Peyer's patch (tissue), 4 donors: Measurements from ENCODE around the gene HENMT1. TPM values are rescaled to one million over a fixed set of nuclear protein-coding genes. Genes with fewer than 3 reads are reported as not detected.
"Not testable (repeated sequence)": the region's sequence is repeated elsewhere in the genome, so short reads cannot be mapped to it uniquely, and the experiment has no call there.

ENCODE experiments used
- DNase-seq, 3 donors: peaks; one replicate each; pipeline ENCODE4 v3.0.0-alpha.2; 2017 to 2019
- H3K27ac ChIP-seq, 4 donors: fragments of 200-600 bp; sonication (generic); one replicate each; pipeline ENCODE4 v1.5.1; 2016 to 2019
- H3K27me3 ChIP-seq, 2 donors: fragments of 200-600 bp; sonication (generic); one replicate each; pipeline ENCODE4 v1.5.1; 2019
- H3K36me3 ChIP-seq, 3 donors: fragments of 200-600 bp; sonication (generic); one replicate each; pipeline ENCODE4 v1.5.1; 2016 to 2019
- H3K4me1 ChIP-seq, 4 donors: fragments of 200-600 bp; sonication (generic); one replicate each; pipeline ENCODE4 v1.5.1; 2016 to 2019
- H3K4me3 ChIP-seq, 4 donors: fragments of 200-600 bp; sonication (generic); 1 replicate in 3 of 4; 2 replicates in 1 of 4; pipeline ENCODE4 v1.5.1; 2016 to 2019; ENCODE audit warnings: mild to moderate bottlenecking in 1 of 4
- H3K9me3 ChIP-seq, 4 donors: fragments of 200-600 bp; sonication (generic); one replicate each; pipeline ENCODE4 v1.5.1; 2016 to 2019; ENCODE audit warnings: mild to moderate bottlenecking in 1 of 4
- POLR2A ChIP-seq, 2 donors: fragments of 450-650 bp; IDR thresholded peaks; one replicate each; pipeline ENCODE4 v1.5.1; 2017; ENCODE audit warnings: antibody characterized with exemption in 2 of 2, mild to moderate bottlenecking in 2 of 2, moderate library complexity in 2 of 2
- total RNA-seq, 4 donors: library from RNA; depleted of rRNA; stranded (reverse); fragments of >200 nt; gene quantifications; one replicate each; pipeline ENCODE4 v1.1.0, GENCODE V29; 2016
- TF ChIP-seq, protein P1 (sequence below), 6 experiments: fragments of 450-650 bp in 4 of 6; fragments of 200-600 bp in 2 of 6; sonication (generic) in 1 of 6; IDR thresholded peaks; one replicate each; pipeline ENCODE4 v1.5.1; 2017 to 2019; ENCODE audit warnings: antibody characterized with exemption in 6 of 6, mild to moderate bottlenecking in 3 of 6, moderate library complexity in 1 of 6

HENMT1 gene
- total RNA-seq, 4 donors from 2014 or later: 2.7 to 8.3 (median 5.4) TPM

DNA sequence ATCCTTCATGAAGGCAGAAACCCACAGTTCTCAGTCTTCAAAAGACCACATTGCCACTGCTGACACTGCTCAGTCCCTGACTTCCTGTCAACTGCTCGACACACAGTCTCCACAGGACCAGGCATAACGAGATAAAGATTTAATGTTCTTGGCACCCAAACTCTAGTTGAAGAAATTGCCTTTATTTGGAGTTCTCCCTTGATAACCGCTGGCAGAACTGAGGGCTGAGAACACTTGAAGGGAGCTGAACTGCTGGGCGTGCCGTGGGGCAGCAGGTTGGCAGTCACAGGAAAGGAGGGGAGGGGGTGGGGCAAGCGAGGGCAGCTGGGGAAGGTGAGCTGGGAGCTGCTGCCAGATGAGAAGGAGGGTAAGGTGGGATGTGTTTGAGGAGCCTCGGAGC lies 15.9 kb downstream of the HENMT1 start:
- Histone ChIP-seq H3K4me3 (no peak overlapping the region), H3K4me1 (peaks cover 0 to 17% (median 7%) of the 10 kb centered on the region in 4 donors), H3K27ac (peak overlapping the region; percentile 73 to 94 (median 86)), H3K27me3 (no peaks in the 10 kb centered on the region), H3K9me3 (no peaks in the 10 kb centered on the region), H3K36me3 (no peaks in the 10 kb centered on the region)
- peak; percentile 37 to 66 (median 61) for DNase-seq
- peak in 1 of 2 donors; percentile 16 for TF ChIP-seq POLR2A (IDR thresholded peaks at IDR 0.05)
- TF ChIP-seq, protein P1, sequence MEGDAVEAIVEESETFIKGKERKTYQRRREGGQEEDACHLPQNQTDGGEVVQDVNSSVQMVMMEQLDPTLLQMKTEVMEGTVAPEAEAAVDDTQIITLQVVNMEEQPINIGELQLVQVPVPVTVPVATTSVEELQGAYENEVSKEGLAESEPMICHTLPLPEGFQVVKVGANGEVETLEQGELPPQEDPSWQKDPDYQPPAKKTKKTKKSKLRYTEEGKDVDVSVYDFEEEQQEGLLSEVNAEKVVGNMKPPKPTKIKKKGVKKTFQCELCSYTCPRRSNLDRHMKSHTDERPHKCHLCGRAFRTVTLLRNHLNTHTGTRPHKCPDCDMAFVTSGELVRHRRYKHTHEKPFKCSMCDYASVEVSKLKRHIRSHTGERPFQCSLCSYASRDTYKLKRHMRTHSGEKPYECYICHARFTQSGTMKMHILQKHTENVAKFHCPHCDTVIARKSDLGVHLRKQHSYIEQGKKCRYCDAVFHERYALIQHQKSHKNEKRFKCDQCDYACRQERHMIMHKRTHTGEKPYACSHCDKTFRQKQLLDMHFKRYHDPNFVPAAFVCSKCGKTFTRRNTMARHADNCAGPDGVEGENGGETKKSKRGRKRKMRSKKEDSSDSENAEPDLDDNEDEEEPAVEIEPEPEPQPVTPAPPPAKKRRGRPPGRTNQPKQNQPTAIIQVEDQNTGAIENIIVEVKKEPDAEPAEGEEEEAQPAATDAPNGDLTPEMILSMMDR (IDR thresholded peaks at IDR 0.05): no peak

DNA sequence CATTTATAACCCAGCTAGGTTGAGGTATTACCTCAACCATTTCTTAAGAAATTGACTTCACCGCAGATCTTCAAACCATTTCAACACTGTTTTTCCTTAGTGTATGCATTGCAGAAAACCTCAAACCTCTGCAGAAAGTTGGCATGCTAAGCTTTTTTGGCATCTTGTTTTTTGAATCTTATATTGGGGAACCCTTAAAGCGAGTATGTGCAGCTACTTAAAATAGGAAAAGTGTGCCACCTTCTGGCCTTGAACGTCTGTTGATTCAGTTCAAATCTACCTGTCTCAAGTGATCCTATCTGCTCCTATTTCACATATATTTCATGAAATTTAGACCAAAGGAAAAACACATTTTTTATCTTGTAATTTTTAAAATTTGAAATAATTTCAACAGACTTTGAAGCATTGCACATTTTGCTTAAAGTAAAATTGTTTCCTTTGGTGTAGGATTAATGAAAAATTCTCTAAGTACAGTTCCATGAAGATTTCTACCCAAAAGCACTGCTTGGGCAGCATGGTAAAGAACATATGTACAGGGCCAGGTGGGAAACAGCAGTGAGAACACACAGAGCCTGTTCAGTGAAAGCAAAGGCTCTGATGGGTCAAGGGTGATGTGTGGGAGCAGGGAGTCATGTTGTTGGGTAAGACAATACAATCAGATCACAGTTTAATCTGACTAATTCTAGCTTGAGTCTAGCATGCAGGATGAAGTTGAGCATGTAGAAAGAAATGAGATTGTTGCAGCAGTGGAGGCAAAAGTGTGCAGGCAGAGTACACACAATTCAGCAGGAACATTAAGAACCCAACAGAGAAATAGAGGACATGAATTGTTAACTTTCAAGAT lies 17.2 kb downstream of the HENMT1 start:
- Histone ChIP-seq H3K4me3 (no peak overlapping the region), H3K4me1 (peaks cover 0 to 17% (median 7%) of the 10 kb centered on the region in 4 donors), H3K9me3 (no peaks in the 10 kb centered on the region), H3K27ac (peak overlapping the region in 3 of 4 donors; percentile 73 to 88 (median 85)), H3K27me3 (no peaks in the 10 kb centered on the region), H3K36me3 (no peaks in the 10 kb centered on the region)
- TF ChIP-seq POLR2A (IDR thresholded peaks at IDR 0.05): no peak
- TF ChIP-seq, protein P1 (IDR thresholded peaks at IDR 0.05): peak in 5 of 6 experiments; percentile 32 to 85 (median 77)
- DNase-seq: peak in 2 of 3 donors; percentile 57 to 86

DNA sequence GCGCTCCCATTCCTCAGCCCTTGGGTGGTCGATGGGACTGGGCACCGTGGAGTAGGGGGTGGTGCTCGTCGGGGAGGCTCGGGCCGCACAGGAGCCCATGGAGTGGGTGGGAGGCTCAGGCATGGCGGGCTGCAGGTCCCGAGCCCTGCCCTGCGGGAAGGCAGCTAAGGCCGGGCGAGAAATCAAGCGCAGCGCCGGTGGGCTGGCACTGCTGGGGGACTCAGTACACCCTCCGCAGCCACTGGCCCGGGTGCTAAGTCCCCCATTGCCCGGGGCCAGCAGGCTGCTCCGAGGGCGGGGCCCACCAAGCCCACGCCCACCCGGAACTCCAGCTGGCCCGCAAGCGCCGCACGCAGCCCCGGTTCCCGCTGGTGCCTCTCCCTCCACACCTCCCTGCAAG lies 20.0 kb downstream of the HENMT1 start:
- not testable (repeated sequence) for H3K27me3 ChIP-seq, H3K9me3 ChIP-seq, H3K4me3 ChIP-seq, H3K36me3 ChIP-seq, H3K4me1 ChIP-seq, DNase-seq, H3K27ac ChIP-seq

DNA sequence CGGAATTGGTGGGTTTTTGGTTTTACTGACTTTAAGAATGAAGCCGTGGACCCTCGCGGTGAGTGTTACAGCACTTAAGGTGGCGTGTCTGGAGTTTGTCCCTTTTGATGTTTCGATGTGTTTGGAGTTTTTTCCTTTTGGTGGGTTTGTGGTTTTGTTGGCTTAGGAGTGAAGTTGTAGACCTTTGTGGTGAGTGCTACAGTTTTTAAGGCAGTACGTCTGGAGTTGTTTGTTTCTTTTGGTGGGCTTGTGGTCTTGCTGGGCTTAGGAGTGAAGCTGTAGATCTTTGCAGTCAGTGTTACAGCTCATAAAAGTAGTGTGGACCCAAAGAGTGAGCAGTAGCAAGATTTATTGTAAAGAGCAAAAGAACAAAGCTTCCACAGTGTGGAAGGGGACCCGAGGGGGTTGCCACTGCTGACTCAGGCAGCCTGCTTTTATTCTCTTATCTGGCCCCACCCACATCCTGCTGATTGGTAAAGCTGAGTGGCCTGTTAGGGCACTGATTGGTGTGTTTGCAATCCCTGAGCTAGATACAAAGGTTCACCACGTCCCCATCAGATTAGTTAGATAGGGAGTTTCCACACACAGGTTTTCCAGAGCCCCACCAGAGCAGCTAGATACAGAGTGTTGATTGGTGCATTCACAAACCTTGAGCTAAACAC lies 20.9 kb downstream of the HENMT1 start:
- no peaks in the 10 kb centered on the region for H3K9me3 ChIP-seq
- DNase-seq: no peak
- TF ChIP-seq, protein P1 (IDR thresholded peaks at IDR 0.05): no peak
- TF ChIP-seq POLR2A (IDR thresholded peaks at IDR 0.05): no peak

DNA sequence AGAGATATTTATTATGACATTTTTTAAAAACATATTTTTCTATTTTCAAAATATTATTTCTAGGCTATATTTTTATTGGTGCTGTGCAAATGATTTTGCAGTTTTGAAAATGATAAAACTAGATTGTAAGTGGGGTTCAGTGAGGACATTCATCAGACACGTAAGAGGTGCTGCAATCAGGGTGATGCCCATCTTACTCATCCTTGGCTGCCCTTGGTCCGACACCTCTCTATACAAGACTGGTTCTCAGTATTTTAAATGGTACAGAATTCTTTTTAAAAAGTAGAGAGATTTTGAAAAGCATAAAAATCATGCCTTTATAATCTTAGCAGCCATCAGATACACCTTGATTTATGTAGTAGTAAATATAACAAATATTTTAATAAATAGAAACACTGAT lies 24.0 kb downstream of the HENMT1 start:
- H3K27me3 ChIP-seq: no peaks in the 10 kb centered on the region
- TF ChIP-seq POLR2A (IDR thresholded peaks at IDR 0.05): no peak
- TF ChIP-seq, protein P1 (IDR thresholded peaks at IDR 0.05): no peak
- H3K4me1 ChIP-seq: no peaks in the 10 kb centered on the region
- H3K9me3 ChIP-seq: no peaks in the 10 kb centered on the region
- H3K27ac ChIP-seq: no peak overlapping the region
- DNase-seq: no peak
- no peak overlapping the region for H3K4me3 ChIP-seq
- peaks cover 0 to 24% (median 0%) of the 10 kb centered on the region in 3 donors for H3K36me3 ChIP-seq

More for the DNA sequence above, 20.9 kb downstream of the HENMT1 start:
- Histone ChIP-seq H3K4me1 (no peaks in the 10 kb centered on the region), H3K4me3 (no peak overlapping the region), H3K27me3 (no peaks in the 10 kb centered on the region), H3K27ac (no peak overlapping the region), H3K36me3 (peaks cover 0 to 14% (median 0%) of the 10 kb centered on the region in 3 donors)

DNA sequence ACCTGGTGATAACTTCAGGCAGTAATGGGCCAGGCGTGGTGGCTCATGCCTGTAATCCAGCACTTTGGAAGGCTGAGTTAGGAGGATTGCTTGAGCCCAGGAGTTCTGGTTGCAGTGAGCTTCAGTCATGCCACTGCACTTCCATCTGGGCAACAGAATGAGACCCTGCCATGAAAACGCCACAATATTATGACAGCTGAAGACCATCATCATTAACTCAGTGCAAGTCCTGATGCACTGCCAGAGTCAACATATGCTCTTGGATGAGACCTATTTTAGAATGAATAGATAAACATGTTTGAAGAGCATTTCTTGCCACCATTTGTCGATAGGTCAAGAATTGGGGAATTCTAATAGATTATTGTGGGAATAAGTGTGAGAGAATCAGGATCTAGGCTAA lies 26.4 kb downstream of the HENMT1 start:
- Histone ChIP-seq H3K27ac (no peak overlapping the region), H3K36me3 (peaks cover 0 to 41% (median 0%) of the 10 kb centered on the region in 3 donors), H3K4me3 (no peak overlapping the region), H3K9me3 (no peaks in the 10 kb centered on the region), H3K27me3 (no peaks in the 10 kb centered on the region), H3K4me1 (no peaks in the 10 kb centered on the region)
- no peak for DNase-seq
- TF ChIP-seq, protein P1 (IDR thresholded peaks at IDR 0.05): no peak
- TF ChIP-seq POLR2A (IDR thresholded peaks at IDR 0.05): no peak
